Liver (tissue), 9 donors: ENCODE data around the gene RFT1. TPM values are rescaled to one million over a fixed set of nuclear protein-coding genes. Genes with fewer than 3 reads are reported as not detected.

Experiments
- DNase-seq: peaks from one replicate; pipeline ENCODE4 v3.0.0-alpha.2; 2017; ENCODE audit warnings: low spot score
- H3K27ac ChIP-seq, 2 donors: one replicate each; pipeline ENCODE4 v1.7.0; 2013; ENCODE audit warnings: inconsistent platforms in 2 of 2, low read length in 2 of 2, control low read depth in 1 of 2, low read depth in 1 of 2, mild to moderate bottlenecking in 1 of 2
- H3K27me3 ChIP-seq, 4 donors: one replicate each; pipeline versions ENCODE4 v1.6.1 to v1.7.0; 2013; ENCODE audit warnings: low read length in 3 of 4, inconsistent platforms in 1 of 4, mild to moderate bottlenecking in 1 of 4, moderate library complexity in 1 of 4; ENCODE audit not compliant: control insufficient read depth in 4 of 4, insufficient read depth in 4 of 4
- H3K36me3 ChIP-seq, 4 donors: one replicate each; pipeline versions ENCODE4 v1.6.1 to v1.7.0; 2013; ENCODE audit warnings: low read length in 3 of 4, mild to moderate bottlenecking in 3 of 4, low read depth in 1 of 4, moderate library complexity in 1 of 4; ENCODE audit not compliant: control insufficient read depth in 4 of 4, insufficient read depth in 3 of 4
- H3K4me1 ChIP-seq, 4 donors: one replicate each; pipeline versions ENCODE4 v1.6.1 to v1.7.0; 2013; ENCODE audit warnings: low read length in 3 of 4, mild to moderate bottlenecking in 3 of 4, moderate library complexity in 1 of 4; ENCODE audit not compliant: control insufficient read depth in 4 of 4, insufficient read depth in 4 of 4
- H3K4me3 ChIP-seq, 3 donors: one replicate each; pipeline versions ENCODE4 v1.6.1 to v1.7.0; 2013; ENCODE audit warnings: low read length in 3 of 3, control low read depth in 1 of 3, low read depth in 1 of 3, mild to moderate bottlenecking in 1 of 3
- H3K9ac ChIP-seq, 2 donors: one replicate each; pipeline ENCODE4 v1.7.0; 2013; ENCODE audit warnings: low read length in 2 of 2, mild to moderate bottlenecking in 2 of 2, moderate library complexity in 2 of 2, control low read depth in 1 of 2, low read depth in 1 of 2
- H3K9me3 ChIP-seq, 4 donors: one replicate each; pipeline versions ENCODE4 v1.6.1 to v1.7.0; 2013; ENCODE audit warnings: low read length in 3 of 4; ENCODE audit not compliant: control insufficient read depth in 4 of 4
- ATF3 ChIP-seq: IDR thresholded peaks from 2 replicates; pipeline ENCODE4 v1.6.1; 2016; ENCODE audit warnings: antibody characterized with exemption
- CTCF ChIP-seq: fragments of 150-350 bp; IDR thresholded peaks from 2 replicates; pipeline ENCODE4 v1.5.1; 2017; ENCODE audit warnings: improper control_type of control experiment, low read depth, low read length; ENCODE audit not compliant: missing input control
- EGR1 ChIP-seq, 2 donors: IDR thresholded peaks; 2 replicates each; pipeline ENCODE4 v1.6.1; 2016 to 2018; ENCODE audit warnings: antibody characterized with exemption in 2 of 2, low read depth in 2 of 2
- GABPA ChIP-seq, 2 donors: IDR thresholded peaks in 1 of 2; conservative IDR thresholded peaks in 1 of 2; 2 replicates each; pipeline ENCODE4 v1.6.1; 2016; ENCODE audit warnings: antibody characterized with exemption in 2 of 2, mild to moderate bottlenecking in 1 of 2, moderate library complexity in 1 of 2
- HNF4A ChIP-seq, 2 donors: conservative IDR thresholded peaks; 2 replicates each; pipeline ENCODE4 v1.6.1; 2016; ENCODE audit warnings: antibody characterized with exemption in 2 of 2, mild to moderate bottlenecking in 2 of 2
- HNF4G ChIP-seq: IDR thresholded peaks from 2 replicates; pipeline ENCODE4 v1.6.1; 2016; ENCODE audit warnings: antibody characterized with exemption
- JUND ChIP-seq, 2 donors: IDR thresholded peaks; 2 replicates each; pipeline ENCODE4 v1.6.1; 2016; ENCODE audit warnings: antibody characterized with exemption in 2 of 2
- MAX ChIP-seq: IDR thresholded peaks from 2 replicates; pipeline ENCODE4 v1.6.1; 2016; ENCODE audit warnings: antibody characterized with exemption
- NR2F2 ChIP-seq: IDR thresholded peaks from 2 replicates; pipeline ENCODE4 v1.6.1; 2016; ENCODE audit warnings: antibody characterized with exemption
- RAD21 ChIP-seq, 2 donors: IDR thresholded peaks; 2 replicates each; pipeline ENCODE4 v1.6.1; 2016; ENCODE audit warnings: antibody characterized with exemption in 2 of 2, mild to moderate bottlenecking in 2 of 2
- REST ChIP-seq: IDR thresholded peaks from 2 replicates; pipeline ENCODE4 v1.6.1; 2016; ENCODE audit warnings: antibody characterized with exemption, mild to moderate bottlenecking
- RXRA ChIP-seq, 2 donors: IDR thresholded peaks; 2 replicates each; pipeline ENCODE4 v1.6.1; 2017 to 2018; ENCODE audit warnings: antibody characterized with exemption in 2 of 2, mild to moderate bottlenecking in 1 of 2
- YY1 ChIP-seq: IDR thresholded peaks from 2 replicates; pipeline ENCODE4 v1.6.1; 2016; ENCODE audit warnings: antibody characterized with exemption, mild to moderate bottlenecking
- ZBTB33 ChIP-seq: IDR thresholded peaks from 2 replicates; pipeline ENCODE4 v1.6.1; 2016; ENCODE audit warnings: antibody characterized with exemption
- WGBS: extraction: QIAGEN DNeasy Blood & Tissue Kit; methylation state at CpG from one replicate; pipeline ENCODE4 v1.1.7; 2013; 5-methylcytosine and 5-hydroxymethylcytosine counted together
- polyA plus RNA-seq, 2 donors: library from polyadenylated mRNA; stranded (reverse) in 1 of 2; unstranded in 1 of 2; fragments of 200-250 nt in 1 of 2; fragments of >200 nt in 1 of 2; fragmentation: Nextera tagmentation in 1 of 2; extraction: Ambion mirVana in 1 of 2; gene quantifications; one replicate each; pipeline versions ENCODE4 v1.2.1 to v1.2.3, GENCODE V29; 2013 to 2015
- total RNA-seq, 2 donors: library from RNA; depleted of rRNA; stranded (reverse); fragments of >200 nt; gene quantifications; one replicate each; pipeline ENCODE4 v1.2.3, GENCODE V29; 2014
- donor health status: healthy.
- donor health status: healthy.
- donor health status: healthy.
- donor health status: healthy.
- donor health status: healthy.

Gene RFT1
- total and polyA plus RNA-seq, 4 donors, result 8.0 to 12.6 (median 11.8) TPM

GRCh38 chr3:53175613-53176540 is 45.6 kb upstream of the RFT1 start:
- 88% methylated on average over 9 of the region's 9 CpGs for WGBS
- H3K4me1 ChIP-seq, result no peaks in the 10 kb centered on the region
- H3K36me3 ChIP-seq, result peaks cover 0 to 21% (median 2%) of the 10 kb centered on the region in 4 donors
- no peaks in the 10 kb centered on the region for H3K9me3 ChIP-seq
- TF ChIP-seq ATF3, result no peak
- TF ChIP-seq RXRA (IDR thresholded peaks at IDR 0.05), result no peak
- TF ChIP-seq RAD21 (IDR thresholded peaks at IDR 0.05), result no peak
- no peak for TF ChIP-seq HNF4A (conservative IDR thresholded peaks at IDR 0.05)
- TF ChIP-seq MAX, result no peak
- no peak for TF ChIP-seq EGR1 (IDR thresholded peaks at IDR 0.05; ENCODE audit: low read depth in 2 of 2)
- TF ChIP-seq GABPA (IDR thresholded peaks at IDR 0.05 in 1 of 2, conservative IDR thresholded peaks at IDR 0.05 in 1 of 2), result no peak
- no peak for TF ChIP-seq REST
- TF ChIP-seq YY1, result no peak
- TF ChIP-seq ZBTB33, result no peak
- no peak for TF ChIP-seq NR2F2
- TF ChIP-seq HNF4G, result no peak
- TF ChIP-seq CTCF, result no peak
- no peak for TF ChIP-seq JUND (IDR thresholded peaks at IDR 0.05)
- no peak overlapping the region for H3K27ac ChIP-seq
- no peaks in the 10 kb centered on the region for H3K27me3 ChIP-seq
- no peak for DNase-seq
- H3K4me3 ChIP-seq, result no peak overlapping the region
- H3K9ac ChIP-seq, result no peak overlapping the region
